Activated CD4-positive, alpha-beta T cell treated with anti-CD3 and anti-CD28 coated beads for 36 hours (primary cell): Measurements from ENCODE around the gene PRSS8. TPM values are rescaled to one million over a fixed set of nuclear protein-coding genes. Genes with fewer than 3 reads are reported as not detected.
A peak's percentile ranks its signal among the peaks of the same experiment; 100 is the strongest.

Experiments
- ATAC-seq: fragments of 200-7000 bp; cut with Tn5 transposase; one replicate; pipeline ENCODE4 v1.10.0; 2021; ENCODE audit warnings: mild to moderate bottlenecking, moderate library complexity
- CTCF ChIA-PET: fragments of 350-600 bp; sonication (Branson Sonifier 250); formaldehyde crosslinking; loops from one replicate; lab custom pipeline; 2021; ENCODE audit warnings: antibody characterized with exemption; lab: Charles Lee
- POLR2A ChIA-PET: fragments of 350-600 bp; sonication (Branson Sonifier 250); formaldehyde crosslinking; loops from one replicate; lab custom pipeline; 2021; ENCODE audit warnings: antibody characterized with exemption, inconsistent platforms; lab: Charles Lee
- DNase-seq: peaks from one replicate; pipeline ENCODE4 v3.0.0-alpha.2; 2020
- H3K27ac Mint-ChIP-seq: one replicate; pipeline ENCODE4 v1.8.0; 2021; ENCODE audit warnings: mixed read lengths
- H3K27me3 Mint-ChIP-seq: one replicate; pipeline ENCODE4 v1.8.0; 2021; ENCODE audit warnings: mixed read lengths
- H3K36me3 Mint-ChIP-seq: one replicate; pipeline ENCODE4 v1.8.0; 2021; ENCODE audit warnings: low read depth, mixed read lengths
- H3K4me1 Mint-ChIP-seq: one replicate; pipeline ENCODE4 v1.8.0; 2021; ENCODE audit warnings: mixed read lengths
- H3K4me3 Mint-ChIP-seq: one replicate; pipeline ENCODE4 v1.8.0; 2021; ENCODE audit warnings: mild to moderate bottlenecking, moderate library complexity, mixed read lengths
- H3K9me3 Mint-ChIP-seq: one replicate; pipeline ENCODE4 v1.8.0; 2021; ENCODE audit warnings: low read depth, mixed read lengths
- intact Hi-C, 2 experiments: fragments of 100-400 bp; cut with DNase I in 1 of 2; cut with micrococcal nuclease in 1 of 2; formaldehyde crosslinking; loops; one replicate each; pipeline versions ENCODE4 v1.14.2 to v1.15.1; 2022 to 2024; cut with DNase I, micrococcal nuclease
- total RNA-seq, 2 experiments: library from RNA; stranded (reverse); gene quantifications; one replicate each; pipeline ENCODE4 v1.2.3, GENCODE V29; 2021

PRSS8 gene
- total RNA-seq, 2 experiments from 2014 or later, result not detected

DNA sequence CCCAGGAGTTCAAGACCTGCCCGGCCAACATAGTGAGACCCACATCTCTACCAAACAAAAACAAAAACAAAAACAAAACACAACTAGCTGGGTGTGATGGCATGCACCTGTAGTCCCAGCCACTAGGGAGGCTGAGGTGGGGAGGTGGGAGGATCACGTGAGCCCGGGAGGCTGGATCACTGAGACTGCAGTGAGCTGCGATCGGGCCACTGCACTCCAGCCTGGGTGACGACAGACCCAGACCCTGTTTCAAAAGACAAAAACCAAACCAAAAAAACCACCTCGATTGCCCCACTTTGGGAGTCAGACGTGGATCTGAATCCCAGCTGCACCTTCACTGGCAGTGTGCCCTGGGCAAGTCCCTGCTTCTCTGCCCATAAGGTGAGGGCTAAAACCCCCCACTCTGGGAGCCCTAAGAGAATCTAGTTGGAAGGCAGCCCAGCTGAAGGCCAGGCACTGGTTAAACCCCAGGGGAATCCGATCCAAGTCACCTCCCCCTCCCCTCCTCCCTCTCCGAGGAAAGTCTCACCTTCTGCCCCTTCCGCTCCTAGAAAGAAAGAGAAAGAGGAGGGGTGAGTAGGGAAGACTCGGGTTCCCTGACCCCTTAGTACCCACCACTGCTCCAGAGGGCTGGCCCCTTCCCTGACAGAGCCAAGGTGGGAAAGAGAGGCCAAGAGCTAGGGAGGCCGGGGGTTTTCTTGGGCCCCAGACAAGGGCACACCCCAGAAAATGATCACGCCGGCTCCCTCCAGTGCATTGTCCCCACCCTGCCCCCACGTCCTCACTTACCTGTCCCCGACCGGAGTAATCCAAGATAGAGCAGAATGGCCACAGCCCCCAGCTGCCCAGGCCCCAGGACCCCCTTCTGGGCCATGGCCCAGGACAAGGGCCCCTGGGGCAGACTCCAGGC, 647 bp downstream of the PRSS8 start:
- H3K4me3 Mint-ChIP-seq, result no peak overlapping the region
- H3K36me3 Mint-ChIP-seq, result peaks cover 9% of the 10 kb centered on the region
- POLR2A ChIA-PET, result no interaction called here
- no peaks in the 10 kb centered on the region for H3K27me3 Mint-ChIP-seq
- CTCF ChIA-PET, result no interaction called here
- no peak overlapping the region for H3K27ac Mint-ChIP-seq
- no peaks in the 10 kb centered on the region for H3K9me3 Mint-ChIP-seq
- ATAC-seq, result no peak
- no peaks in the 10 kb centered on the region for H3K4me1 Mint-ChIP-seq
- DNase-seq, result no peak
- intact Hi-C loops, result no loop called here

DNA sequence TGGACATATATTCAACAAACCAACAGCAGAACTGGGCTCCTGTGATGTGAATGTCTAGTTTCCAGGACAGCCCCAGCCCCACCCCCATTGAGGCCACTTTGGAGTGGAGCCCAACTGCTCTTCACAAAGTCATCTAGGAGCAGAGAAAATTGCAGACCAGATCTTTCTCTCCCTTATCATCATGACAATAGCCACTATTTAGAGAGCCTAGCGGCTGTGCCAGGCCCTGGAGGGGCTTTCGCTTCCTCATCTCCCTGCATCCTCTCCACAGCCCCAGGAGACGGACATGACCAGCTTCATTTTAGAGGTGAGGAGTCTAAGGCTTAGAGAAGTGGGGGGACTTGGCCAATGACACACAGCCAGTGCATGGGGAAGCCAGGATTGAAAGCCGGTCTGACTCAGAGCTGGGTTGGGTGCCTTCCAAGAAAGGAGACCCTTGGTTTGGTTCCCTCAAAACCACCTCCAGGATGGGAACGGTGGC, 1.4 kb downstream of the PRSS8 start:
- DNase-seq, result no peak
- CTCF ChIA-PET, result no interaction called here
- intact Hi-C loops, result no loop called here
- no peaks in the 10 kb centered on the region for H3K9me3 Mint-ChIP-seq
- H3K27me3 Mint-ChIP-seq, result no peaks in the 10 kb centered on the region
- H3K27ac Mint-ChIP-seq, result no peak overlapping the region
- H3K36me3 Mint-ChIP-seq, result peaks cover 9% of the 10 kb centered on the region
- no peak for ATAC-seq
- no peaks in the 10 kb centered on the region for H3K4me1 Mint-ChIP-seq
- POLR2A ChIA-PET, result interaction anchor here (0.6 kb wide), 1 partner anchor 42 kb away, joined by 3 read pairs; no protein-coding TSS in a partner anchor
- H3K4me3 Mint-ChIP-seq, result no peak overlapping the region

DNA sequence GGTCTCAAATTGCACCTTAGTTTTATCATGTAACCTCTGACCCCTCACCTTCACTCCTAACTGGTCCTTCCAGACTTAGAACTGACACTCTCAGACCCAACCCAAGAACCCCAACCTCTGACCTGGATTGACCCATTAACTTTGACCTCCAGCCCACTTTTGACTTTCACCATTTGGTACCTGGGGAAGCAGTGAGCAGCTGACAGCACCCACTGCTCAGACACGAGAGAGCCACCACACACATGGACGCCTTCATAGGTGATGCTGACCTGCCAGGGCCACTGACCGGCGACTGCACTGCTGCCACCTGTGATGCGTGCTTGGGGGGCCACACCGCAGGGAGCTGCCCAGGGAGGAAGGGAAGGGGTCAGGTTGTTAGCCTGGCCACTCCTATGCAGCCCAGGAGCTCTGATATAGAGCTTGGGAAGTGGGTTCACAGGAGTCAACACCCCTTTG, 2.5 kb downstream of the PRSS8 start:
- CTCF ChIA-PET, result interaction anchor here (1.2 kb wide), 1 partner anchor 9 kb away, joined by 7 read pairs; no protein-coding TSS in a partner anchor
- POLR2A ChIA-PET, result no interaction called here
- peaks cover 9% of the 10 kb centered on the region for H3K36me3 Mint-ChIP-seq
- ATAC-seq (no peak), DNase-seq (no peak)
- H3K27me3 Mint-ChIP-seq, result no peaks in the 10 kb centered on the region
- no peaks in the 10 kb centered on the region for H3K4me1 Mint-ChIP-seq
- intact Hi-C loops, result no loop called here
- no peak overlapping the region for H3K4me3 Mint-ChIP-seq
- H3K9me3 Mint-ChIP-seq, result no peaks in the 10 kb centered on the region
- no peak overlapping the region for H3K27ac Mint-ChIP-seq

DNA sequence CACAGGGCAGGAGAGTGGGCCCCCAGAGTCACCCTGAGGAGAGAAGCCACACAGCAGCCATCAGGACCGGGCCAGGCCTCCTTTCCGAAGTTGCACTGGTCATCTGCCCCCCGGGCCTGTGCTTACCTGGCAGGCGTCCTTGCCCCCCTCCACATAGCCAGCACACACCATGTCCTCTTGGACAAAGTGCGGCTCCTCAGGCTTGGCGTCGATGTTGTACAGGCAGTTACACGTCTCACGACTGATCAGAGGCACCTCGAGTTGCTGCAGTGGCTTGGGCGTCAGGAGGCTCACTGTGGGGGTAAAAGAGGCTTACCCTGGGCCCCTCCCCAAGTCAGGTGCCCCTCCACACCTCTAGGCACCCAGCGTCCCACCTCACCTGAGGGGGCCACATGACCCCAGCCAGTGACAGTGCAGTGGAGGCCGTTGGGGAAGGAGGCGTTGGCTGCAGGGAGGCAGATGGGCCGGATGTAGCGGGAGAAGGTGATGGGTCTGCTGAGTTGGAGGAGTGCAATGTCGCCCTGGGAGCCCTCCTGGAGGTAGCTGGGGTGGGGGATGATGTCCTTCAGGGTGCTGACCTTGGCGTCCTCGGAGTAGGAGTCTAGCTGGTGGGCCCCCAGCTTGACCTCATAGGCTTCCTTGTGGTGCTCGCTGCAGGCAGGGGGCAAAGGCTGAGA, 3.1 kb downstream of the PRSS8 start:
- DNase-seq (no peak), ATAC-seq (peak; percentile 10)
- Mint-ChIP-seq H3K27ac (no peak overlapping the region), H3K36me3 (peaks cover 14% of the 10 kb centered on the region), H3K4me3 (no peak overlapping the region), H3K4me1 (no peaks in the 10 kb centered on the region), H3K9me3 (no peaks in the 10 kb centered on the region), H3K27me3 (no peaks in the 10 kb centered on the region)
- ChIA-PET CTCF (interaction anchor here (1.2 kb wide), 1 partner anchor 10 kb away, joined by 7 read pairs; no protein-coding TSS in a partner anchor), POLR2A (no interaction called here)
- intact Hi-C loops, result no loop called here

DNA sequence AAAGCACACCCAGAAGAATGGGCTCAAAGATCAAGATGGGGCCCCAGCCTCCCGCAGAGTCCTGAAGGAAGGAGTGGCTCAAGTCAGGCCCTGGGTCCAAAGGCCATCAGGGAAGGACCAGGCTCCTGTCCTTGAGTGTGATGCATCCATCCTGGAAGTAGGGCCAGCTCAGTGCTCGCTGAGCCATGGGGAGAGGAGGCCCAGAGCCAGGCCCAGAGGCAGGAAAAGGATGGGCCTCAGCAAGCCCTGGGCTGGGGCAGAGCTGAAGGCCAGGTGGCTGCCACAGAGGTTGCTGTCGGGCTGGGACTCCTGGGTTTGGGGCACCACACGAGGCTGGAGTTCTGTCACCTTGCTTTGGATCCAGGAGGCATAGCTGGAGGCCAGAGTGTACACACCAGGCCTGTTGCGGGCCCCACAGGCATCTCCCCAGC, 3.7 kb downstream of the PRSS8 start:
- no peak overlapping the region for H3K27ac Mint-ChIP-seq
- H3K27me3 Mint-ChIP-seq, result no peaks in the 10 kb centered on the region
- no peak for DNase-seq
- no peaks in the 10 kb centered on the region for H3K9me3 Mint-ChIP-seq
- H3K4me3 Mint-ChIP-seq, result no peak overlapping the region
- POLR2A ChIA-PET, result interaction anchor here (0.5 kb wide), 1 partner anchor 17 kb away, joined by 5 read pairs; no protein-coding TSS in a partner anchor
- no peaks in the 10 kb centered on the region for H3K4me1 Mint-ChIP-seq
- peaks cover 15% of the 10 kb centered on the region for H3K36me3 Mint-ChIP-seq
- peak; percentile 13 for ATAC-seq
- intact Hi-C loops, result no loop called here
- CTCF ChIA-PET, result no interaction called here

DNA sequence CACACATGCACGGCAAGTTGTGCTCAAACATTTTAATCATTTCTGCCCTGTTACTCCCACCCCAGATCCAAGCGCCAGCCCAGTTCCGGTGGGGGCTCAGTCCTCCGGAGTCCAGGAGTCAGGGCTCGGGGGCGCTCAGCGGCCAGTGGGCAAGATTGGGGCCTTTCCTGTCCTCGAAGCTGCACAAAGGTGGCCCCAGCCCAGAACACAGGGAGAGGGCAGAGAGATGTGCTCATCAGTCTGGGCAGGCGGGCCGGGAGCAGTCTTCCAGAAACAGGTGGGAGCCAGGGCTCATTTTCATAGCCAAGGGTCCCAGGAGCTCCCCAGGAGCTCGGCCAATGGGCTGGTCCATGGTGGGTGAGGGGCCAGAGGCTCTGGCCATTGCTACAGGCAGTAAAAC, 4.1 kb downstream of the PRSS8 start:
- POLR2A ChIA-PET, result interaction anchor here (0.5 kb wide), 1 partner anchor 16 kb away, joined by 5 read pairs; no protein-coding TSS in a partner anchor
- Mint-ChIP-seq H3K36me3 (peaks cover 15% of the 10 kb centered on the region), H3K9me3 (no peaks in the 10 kb centered on the region), H3K4me3 (no peak overlapping the region), H3K27me3 (no peaks in the 10 kb centered on the region), H3K4me1 (no peaks in the 10 kb centered on the region), H3K27ac (no peak overlapping the region)
- ATAC-seq, result no peak
- intact Hi-C loops, result no loop called here
- CTCF ChIA-PET, result no interaction called here
- no peak for DNase-seq

DNA sequence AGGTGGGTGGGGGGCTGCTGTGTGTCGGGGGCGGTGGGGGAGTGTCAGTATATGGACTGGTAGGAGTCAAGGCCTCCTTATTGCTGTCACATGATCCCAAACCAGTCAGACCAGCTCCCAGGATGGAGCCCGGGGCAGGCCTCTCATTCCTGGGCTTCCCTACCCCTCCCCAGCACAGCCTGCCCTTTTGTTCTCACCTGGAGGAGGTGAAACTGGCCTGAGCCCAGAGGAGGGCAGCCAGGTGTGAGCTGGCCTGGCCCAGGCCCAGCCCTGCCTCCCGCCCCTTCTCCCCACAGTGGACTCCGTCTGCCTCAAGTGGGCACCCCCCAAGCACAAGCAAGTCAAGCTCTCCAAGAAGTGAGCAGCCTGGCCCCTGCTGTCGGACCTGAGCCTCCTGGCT, 4.6 kb downstream of the PRSS8 start:
- H3K9me3 Mint-ChIP-seq, result no peaks in the 10 kb centered on the region
- no peak for ATAC-seq
- H3K4me1 Mint-ChIP-seq, result no peaks in the 10 kb centered on the region
- no peaks in the 10 kb centered on the region for H3K27me3 Mint-ChIP-seq
- DNase-seq, result no peak
- intact Hi-C loops, result no loop called here
- no peak overlapping the region for H3K27ac Mint-ChIP-seq
- no peak overlapping the region for H3K4me3 Mint-ChIP-seq
- peaks cover 18% of the 10 kb centered on the region for H3K36me3 Mint-ChIP-seq
- CTCF ChIA-PET, result interaction anchor here (0.6 to 3.1 kb wide), 2 partner anchors 11 to 315 kb away, joined by 3 to 10 read pairs; no protein-coding TSS in a partner anchor
- POLR2A ChIA-PET, result no interaction called here

DNA sequence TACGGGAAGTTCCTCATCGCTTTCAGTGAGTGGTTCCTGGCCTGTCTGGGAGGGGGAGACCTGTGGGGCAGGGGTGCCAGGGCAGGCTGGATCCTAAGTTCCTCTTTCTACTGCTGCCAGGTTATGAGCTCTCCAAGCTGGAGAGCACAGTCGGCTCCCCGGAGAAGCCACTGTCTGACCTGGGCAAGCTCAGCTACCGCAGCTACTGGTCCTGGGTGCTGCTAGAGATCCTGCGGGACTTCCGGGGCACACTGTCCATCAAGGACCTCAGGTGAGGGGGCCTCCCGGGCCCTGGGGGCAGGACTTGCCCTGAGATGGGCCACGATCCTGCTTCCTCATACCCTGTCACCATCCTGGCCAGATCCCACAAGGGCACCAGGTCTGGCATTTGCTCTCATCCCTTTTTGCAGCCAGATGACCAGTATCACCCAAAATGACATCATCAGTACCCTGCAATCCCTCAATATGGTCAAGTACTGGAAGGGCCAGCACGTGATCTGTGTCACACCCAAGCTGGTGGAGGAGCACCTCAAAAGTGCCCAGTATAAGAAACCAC, 5.1 kb downstream of the PRSS8 start:
- CTCF ChIA-PET, result interaction anchor here (0.6 to 3.1 kb wide), 2 partner anchors 12 to 316 kb away, joined by 3 to 10 read pairs; no protein-coding TSS in a partner anchor
- H3K27me3 Mint-ChIP-seq, result no peaks in the 10 kb centered on the region
- intact Hi-C loops, result no loop called here
- peaks cover 22% of the 10 kb centered on the region for H3K36me3 Mint-ChIP-seq
- no peak for ATAC-seq
- no peak overlapping the region for H3K27ac Mint-ChIP-seq
- POLR2A ChIA-PET, result no interaction called here
- H3K4me3 Mint-ChIP-seq, result no peak overlapping the region
- DNase-seq, result no peak
- H3K9me3 Mint-ChIP-seq, result no peaks in the 10 kb centered on the region
- H3K4me1 Mint-ChIP-seq, result no peaks in the 10 kb centered on the region

DNA sequence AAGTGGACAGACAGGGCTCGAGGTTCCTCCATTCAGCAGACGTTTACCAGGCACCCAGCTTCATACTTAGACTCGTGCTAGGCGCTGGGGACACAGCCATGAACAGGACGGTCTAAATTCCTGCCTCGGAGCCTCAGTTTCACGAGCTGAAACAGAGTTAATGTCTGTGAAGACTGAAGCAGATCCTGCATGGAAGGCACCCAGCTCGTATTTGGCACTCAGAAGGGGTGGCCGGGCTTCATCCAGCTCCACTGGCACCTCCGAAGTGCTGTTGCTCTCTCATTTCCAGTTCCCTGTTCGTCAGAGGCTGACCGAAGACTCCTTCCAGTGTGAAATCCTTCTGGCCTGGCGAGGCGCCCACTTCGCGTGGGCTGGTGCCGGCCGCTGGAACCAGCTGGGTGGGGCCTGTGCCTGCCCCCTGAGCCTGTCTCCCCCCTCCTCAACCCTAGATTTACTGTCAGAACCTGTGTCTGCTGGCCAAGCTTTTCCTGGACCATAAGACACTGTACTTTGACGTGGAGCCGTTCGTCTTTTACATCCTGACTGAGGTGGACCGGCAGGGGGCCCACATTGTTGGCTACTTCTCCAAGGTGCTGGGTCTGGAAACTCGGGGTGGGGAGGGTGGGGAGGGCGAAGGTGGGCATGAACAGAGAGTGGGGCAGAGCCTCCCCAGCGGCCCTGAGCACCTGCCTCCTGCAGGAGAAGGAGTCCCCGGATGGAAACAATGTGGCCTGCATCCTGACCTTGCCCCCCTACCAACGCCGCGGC, 5.8 kb downstream of the PRSS8 start:
- Mint-ChIP-seq H3K27ac (no peak overlapping the region), H3K9me3 (no peaks in the 10 kb centered on the region), H3K4me3 (no peak overlapping the region), H3K27me3 (no peaks in the 10 kb centered on the region), H3K4me1 (no peaks in the 10 kb centered on the region), H3K36me3 (peaks cover 23% of the 10 kb centered on the region)
- intact Hi-C loops, result no loop called here
- CTCF ChIA-PET, result interaction anchor here (3.1 kb wide), 1 partner anchor 12 kb away, joined by 10 read pairs; no protein-coding TSS in a partner anchor
- no peak for DNase-seq
- POLR2A ChIA-PET, result interaction anchor here (0.6 to 1.6 kb wide), 3 partner anchors 8 to 144 kb away, joined by 3 to 6 read pairs (median 3); no protein-coding TSS in a partner anchor
- no peak for ATAC-seq

DNA sequence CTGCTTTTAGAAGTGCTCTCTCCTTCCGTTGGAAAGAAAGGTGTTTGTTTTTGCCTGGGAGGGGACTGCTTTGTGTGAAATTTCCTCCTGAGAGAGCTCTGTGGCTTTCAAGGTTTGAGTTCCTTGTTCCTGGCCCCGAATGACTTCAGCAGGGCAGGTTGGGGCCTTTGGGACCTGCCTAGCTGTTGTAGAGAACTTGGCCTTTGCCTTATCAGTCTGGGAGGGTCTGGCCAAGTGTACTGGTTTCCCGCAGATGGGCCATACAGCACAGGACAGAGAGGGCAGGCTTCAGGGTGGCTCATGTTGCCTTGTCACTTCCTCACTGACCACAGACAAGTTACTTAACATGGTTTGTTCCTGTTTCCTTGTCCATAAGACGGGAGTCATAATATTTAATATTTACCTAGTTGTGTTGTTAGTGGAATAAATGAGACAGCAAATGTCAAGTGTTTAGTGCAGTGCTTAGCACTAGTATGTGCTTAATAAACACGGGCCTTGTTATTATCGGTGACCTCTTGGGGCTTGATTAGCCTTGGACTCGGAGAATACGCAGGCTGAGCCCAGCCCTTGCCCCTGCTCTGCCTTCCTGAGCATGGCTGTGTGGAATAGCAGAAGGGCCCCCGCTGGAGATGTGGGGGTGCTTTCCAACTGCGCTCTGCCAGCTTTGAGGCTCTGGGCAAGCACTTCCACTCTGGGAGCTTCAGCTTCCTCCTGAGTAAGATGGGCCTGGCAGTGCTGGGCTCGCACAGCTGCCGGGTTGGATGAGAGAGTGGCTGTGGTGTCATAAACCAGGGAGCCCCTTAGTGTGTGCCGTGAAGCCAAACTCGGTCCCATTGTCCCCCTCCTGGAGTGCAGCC, 6.6 kb downstream of the PRSS8 start:
- Mint-ChIP-seq H3K4me3 (no peak overlapping the region), H3K4me1 (no peaks in the 10 kb centered on the region), H3K9me3 (no peaks in the 10 kb centered on the region), H3K36me3 (peaks cover 28% of the 10 kb centered on the region), H3K27ac (peak overlapping the region; percentile 2), H3K27me3 (no peaks in the 10 kb centered on the region)
- CTCF ChIA-PET, result interaction anchor here (3.1 kb wide), 1 partner anchor 13 kb away, joined by 10 read pairs; no protein-coding TSS in a partner anchor
- intact Hi-C loops, result no loop called here
- POLR2A ChIA-PET, result interaction anchor here (0.9 to 1.6 kb wide), 2 partner anchors 8 to 13 kb away, joined by 3 to 6 read pairs; no protein-coding TSS in a partner anchor
- DNase-seq, result no peak
- no peak for ATAC-seq
